Natural killer cell (primary cell): ENCODE results near the gene ARMC9. TPM values are rescaled to one million over a fixed set of nuclear protein-coding genes. Genes with fewer than 3 reads are reported as not detected.

ENCODE experiments used
- ATAC-seq, 3 donors: fragments of 150-1000 bp in 2 of 3; fragments of 200-7000 bp in 1 of 3; cut with Tn5 transposase; 1 replicate in 1 of 3; 2 replicates in 2 of 3; pipeline ENCODE4 v1.10.0; 2021; ENCODE audit warnings: mild to moderate bottlenecking in 2 of 3, moderate library complexity in 2 of 3
- DNase-seq, 2 donors: peaks; one replicate each; pipeline versions ENCODE4 v3.0.0 to v3.0.0-alpha.2; 2013 to 2021; ENCODE audit warnings: mixed read lengths in 1 of 2
- H3K27ac ChIP-seq: one replicate; pipeline ENCODE4 v1.5.1; 2013; ENCODE audit warnings: mild to moderate bottlenecking, low read length
- H3K27me3 ChIP-seq: one replicate; pipeline ENCODE4 v1.6.1; 2013; ENCODE audit warnings: low read length; ENCODE audit not compliant: control insufficient read depth, insufficient read depth
- H3K36me3 ChIP-seq: one replicate; pipeline ENCODE4 v1.6.1; 2013; ENCODE audit warnings: low read length; ENCODE audit not compliant: control insufficient read depth, insufficient read depth
- H3K4me1 ChIP-seq: one replicate; pipeline ENCODE4 v1.6.1; 2013; ENCODE audit warnings: low read length; ENCODE audit not compliant: control insufficient read depth, insufficient read depth
- H3K4me3 ChIP-seq: one replicate; pipeline ENCODE4 v1.5.1; 2013; ENCODE audit warnings: low read length
- H3K9me3 ChIP-seq: one replicate; pipeline ENCODE4 v1.6.1; 2013; ENCODE audit warnings: low read length; ENCODE audit not compliant: control insufficient read depth, insufficient read depth
- H3K27ac Mint-ChIP-seq, 2 donors: one replicate each; pipeline ENCODE4 v1.8.0; 2022; ENCODE audit warnings: mild to moderate bottlenecking in 2 of 2, mixed read lengths in 2 of 2, moderate library complexity in 1 of 2
- H3K27me3 Mint-ChIP-seq, 2 donors: one replicate each; pipeline ENCODE4 v1.8.0; 2022; ENCODE audit warnings: low read depth in 2 of 2, mixed read lengths in 2 of 2
- H3K36me3 Mint-ChIP-seq: one replicate; pipeline ENCODE4 v1.8.0; 2022; ENCODE audit warnings: mixed read lengths
- H3K4me1 Mint-ChIP-seq, 2 donors: one replicate each; pipeline ENCODE4 v1.8.0; 2022; ENCODE audit warnings: mixed read lengths in 2 of 2
- H3K4me3 Mint-ChIP-seq: one replicate; pipeline ENCODE4 v1.8.0; 2022; ENCODE audit warnings: mild to moderate bottlenecking, moderate library complexity, mixed read lengths
- H3K9me3 Mint-ChIP-seq, 2 donors: one replicate each; pipeline ENCODE4 v1.8.0; 2022; ENCODE audit warnings: mixed read lengths in 2 of 2
- WGBS: methylation state at CpG from one replicate; pipeline ENCODE4 v1.1.7; 2013; ENCODE audit warnings: missing lambda C conversion rate; ENCODE audit not compliant: insufficient coverage; 5-methylcytosine and 5-hydroxymethylcytosine counted together
- intact Hi-C: fragments of 100-400 bp; cut with micrococcal nuclease; formaldehyde crosslinking; loops from one replicate; pipeline ENCODE4 v1.14.2; 2022
- total RNA-seq, 4 donors: library from RNA; stranded (reverse); fragments of 120-200 nt in 1 of 4; gene quantifications; one replicate each; pipeline versions ENCODE4 v1.2.3 to v1.2.4, GENCODE V29; 2013 to 2022
- TF ChIP-seq, protein P1 (sequence below): fragments of 200-600 bp; IDR thresholded peaks from one replicate; pipeline ENCODE4 v1.8.0; 2022; ENCODE audit warnings: antibody characterized with exemption

The ARMC9 gene
- total RNA-seq, 3 donors from 2014 or later (not counting 1 experiment from before 2014, with no cell fraction given) = 1.2 to 2.3 (median 2.0) TPM

DNA sequence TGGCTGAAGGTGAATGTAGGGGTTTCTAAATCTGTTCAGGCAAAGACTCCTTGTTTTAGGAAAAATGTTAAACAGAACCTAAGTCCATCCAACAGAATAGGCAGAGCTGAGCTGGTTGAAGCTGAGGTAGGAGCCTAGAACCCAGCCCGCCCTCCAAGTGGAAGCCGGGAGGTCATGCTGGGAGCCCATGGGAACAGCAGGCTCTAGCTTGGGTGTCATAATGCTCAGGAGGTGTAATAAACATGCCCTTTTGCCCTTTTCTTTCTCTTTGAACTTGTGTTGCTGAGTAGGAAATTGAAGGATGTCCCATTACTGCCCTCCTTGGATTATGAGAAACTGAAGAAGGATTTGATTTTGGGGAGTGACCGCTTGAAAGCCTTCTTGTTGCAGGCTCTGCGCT is 60.3 kb downstream of the ARMC9 start:
- TF ChIP-seq, protein P1, sequence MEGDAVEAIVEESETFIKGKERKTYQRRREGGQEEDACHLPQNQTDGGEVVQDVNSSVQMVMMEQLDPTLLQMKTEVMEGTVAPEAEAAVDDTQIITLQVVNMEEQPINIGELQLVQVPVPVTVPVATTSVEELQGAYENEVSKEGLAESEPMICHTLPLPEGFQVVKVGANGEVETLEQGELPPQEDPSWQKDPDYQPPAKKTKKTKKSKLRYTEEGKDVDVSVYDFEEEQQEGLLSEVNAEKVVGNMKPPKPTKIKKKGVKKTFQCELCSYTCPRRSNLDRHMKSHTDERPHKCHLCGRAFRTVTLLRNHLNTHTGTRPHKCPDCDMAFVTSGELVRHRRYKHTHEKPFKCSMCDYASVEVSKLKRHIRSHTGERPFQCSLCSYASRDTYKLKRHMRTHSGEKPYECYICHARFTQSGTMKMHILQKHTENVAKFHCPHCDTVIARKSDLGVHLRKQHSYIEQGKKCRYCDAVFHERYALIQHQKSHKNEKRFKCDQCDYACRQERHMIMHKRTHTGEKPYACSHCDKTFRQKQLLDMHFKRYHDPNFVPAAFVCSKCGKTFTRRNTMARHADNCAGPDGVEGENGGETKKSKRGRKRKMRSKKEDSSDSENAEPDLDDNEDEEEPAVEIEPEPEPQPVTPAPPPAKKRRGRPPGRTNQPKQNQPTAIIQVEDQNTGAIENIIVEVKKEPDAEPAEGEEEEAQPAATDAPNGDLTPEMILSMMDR = no peak
- H3K4me1 Mint-ChIP-seq = no peaks in the 10 kb centered on the region
- ATAC-seq = no peak
- no peaks in the 10 kb centered on the region for H3K9me3 Mint-ChIP-seq
- H3K27me3 Mint-ChIP-seq = no peaks in the 10 kb centered on the region
- Histone ChIP-seq H3K36me3 (no peaks in the 10 kb centered on the region), H3K4me3 (no peak overlapping the region), H3K4me1 (no peaks in the 10 kb centered on the region), H3K27me3 (no peaks in the 10 kb centered on the region), H3K9me3 (no peaks in the 10 kb centered on the region), H3K27ac (no peak overlapping the region)
- 77% methylated on average over 4 of the region's 4 CpGs for WGBS
- intact Hi-C loops = no loop called here
- H3K4me3 Mint-ChIP-seq = no peak overlapping the region
- no peaks in the 10 kb centered on the region for H3K36me3 Mint-ChIP-seq
- no peak overlapping the region for H3K27ac Mint-ChIP-seq
- no peak for DNase-seq

- DNase-seq = peak in 1 of 2 donors; percentile 14
- Mint-ChIP-seq H3K4me3 (no peak overlapping the region), H3K36me3 (no peaks in the 10 kb centered on the region), H3K9me3 (no peaks in the 10 kb centered on the region), H3K4me1 (no peaks in the 10 kb centered on the region), H3K27ac (no peak overlapping the region), H3K27me3 (no peaks in the 10 kb centered on the region)
- H3K36me3 ChIP-seq = no peaks in the 10 kb centered on the region
- H3K4me3 ChIP-seq = no peak overlapping the region
- H3K27me3 ChIP-seq = no peaks in the 10 kb centered on the region
- TF ChIP-seq, protein P1 = no peak
- intact Hi-C loops = no loop called here
- WGBS = 73% methylated on average over 5 of the region's 5 CpGs
- no peaks in the 10 kb centered on the region for H3K4me1 ChIP-seq
- no peaks in the 10 kb centered on the region for H3K9me3 ChIP-seq
- no peak for ATAC-seq
- no peak overlapping the region for H3K27ac ChIP-seq
These were observed 60.7 kb downstream of the ARMC9 start for GRCh38 chr2:231259104-231259503.

DNA sequence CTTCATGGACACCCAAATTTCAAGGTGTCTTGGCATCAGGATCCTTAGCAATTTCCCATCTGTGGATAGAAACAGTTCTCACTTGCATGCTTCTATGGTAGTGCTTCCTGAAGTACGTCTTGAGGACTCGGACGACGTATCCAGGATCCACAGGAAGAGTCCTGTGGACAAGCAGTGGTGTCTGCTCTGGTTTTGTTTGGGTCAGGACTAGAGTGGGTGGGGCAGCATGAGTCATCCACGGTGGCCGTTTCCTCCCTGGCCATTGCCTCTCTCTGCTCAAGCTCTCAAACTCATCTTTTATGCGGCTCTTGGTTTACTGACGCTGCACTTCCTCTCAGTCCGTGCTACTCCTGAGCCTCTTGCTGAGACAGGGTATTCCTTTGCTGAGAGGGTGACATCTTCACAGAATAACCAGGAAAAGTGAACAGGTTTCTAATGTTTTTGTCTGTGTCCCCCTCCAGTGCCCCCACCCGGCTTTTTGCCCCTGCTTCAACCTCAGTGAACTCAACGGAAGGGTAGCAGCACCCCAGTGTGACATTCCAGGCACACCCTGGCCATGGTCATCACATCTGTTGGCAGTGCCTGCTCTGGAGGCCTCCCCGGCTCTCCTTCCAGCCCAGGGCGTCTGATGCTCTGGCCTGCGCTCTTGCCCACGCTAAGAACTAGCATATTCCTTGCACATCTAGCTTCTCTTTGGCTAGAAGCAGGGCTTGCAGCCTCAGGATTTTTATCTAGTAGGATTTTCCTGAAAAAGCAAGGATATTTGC is 62.2 kb downstream of the ARMC9 start:
- Mint-ChIP-seq H3K4me3 (no peak overlapping the region), H3K27me3 (no peaks in the 10 kb centered on the region), H3K36me3 (no peaks in the 10 kb centered on the region), H3K4me1 (no peaks in the 10 kb centered on the region), H3K27ac (no peak overlapping the region), H3K9me3 (no peaks in the 10 kb centered on the region)
- intact Hi-C loops = no loop called here
- no peaks in the 10 kb centered on the region for H3K9me3 ChIP-seq
- ATAC-seq (no peak), DNase-seq (no peak)
- H3K27ac ChIP-seq = no peak overlapping the region
- no peaks in the 10 kb centered on the region for H3K4me1 ChIP-seq
- TF ChIP-seq, protein P1 = no peak
- H3K27me3 ChIP-seq = no peaks in the 10 kb centered on the region
- H3K36me3 ChIP-seq = no peaks in the 10 kb centered on the region
- WGBS = 88% methylated on average over 15 of the region's 15 CpGs
- no peak overlapping the region for H3K4me3 ChIP-seq
